Measurements from ENCODE around the gene ADGRD1.

- TF ChIP-seq RAD21 (IDR thresholded peaks at IDR 0.05; ENCODE audit: low read depth) (no peak), CEBPB (IDR thresholded peaks at IDR 0.05) (no peak), REST (IDR thresholded peaks at IDR 0.05; ENCODE audit: low read depth) (no peak), TCF12 (IDR thresholded peaks at IDR 0.05; ENCODE audit: low read depth) (no peak), EGR1 (IDR thresholded peaks at IDR 0.05) (no peak), EP300 (IDR thresholded peaks at IDR 0.05; ENCODE audit: borderline replicate concordance) (no peak)
Measured at GRCh38 chr12:131102991-131103668, 149.4 kb downstream of the ADGRD1 start.
